ENCODE results near the gene MAST4.

Gene MAST4

GRCh38 chr5:66884564-66885243 lies 288.5 kb downstream of the MAST4 start:
- H3K4me3 ChIP-seq (ENCODE audit: low read length in 2 of 2): no peak overlapping the region

GRCh38 chr5:66886941-66887340 lies 290.7 kb downstream of the MAST4 start:
- Histone ChIP-seq H3K27me3 (ENCODE audit: control insufficient read depth in 1 of 2, insufficient read depth in 2 of 2, low read length in 2 of 2) (no peaks in the 10 kb centered on the region), H3K4me1 (ENCODE audit: control insufficient read depth, insufficient read depth, low read length) (no peaks in the 10 kb centered on the region), H3K36me3 (ENCODE audit: control insufficient read depth in 2 of 2, insufficient read depth in 2 of 2, low read length in 2 of 2) (no peaks in the 10 kb centered on the region), H3K4me3 (ENCODE audit: low read length in 2 of 2) (no peak overlapping the region), H3K9ac (ENCODE audit: low read length in 2 of 2) (no peak overlapping the region), H3K27ac (ENCODE audit: low read length) (no peak overlapping the region), H3K9me3 (ENCODE audit: control insufficient read depth in 2 of 2, low read length in 2 of 2) (no peaks in the 10 kb centered on the region)

More at GRCh38 chr5:66884564-66885243, 288.5 kb downstream of the MAST4 start:
- no peaks in the 10 kb centered on the region for H3K36me3 ChIP-seq (ENCODE audit: control insufficient read depth in 2 of 2, insufficient read depth in 2 of 2, low read length in 2 of 2)
- no peaks in the 10 kb centered on the region for H3K4me1 ChIP-seq (ENCODE audit: control insufficient read depth, insufficient read depth, low read length)
- no peaks in the 10 kb centered on the region for H3K9me3 ChIP-seq (ENCODE audit: control insufficient read depth in 2 of 2, low read length in 2 of 2)
- H3K27ac ChIP-seq (ENCODE audit: low read length): no peak overlapping the region
- no peaks in the 10 kb centered on the region for H3K27me3 ChIP-seq (ENCODE audit: control insufficient read depth in 1 of 2, insufficient read depth in 2 of 2, low read length in 2 of 2)
- H3K9ac ChIP-seq (ENCODE audit: low read length in 2 of 2): no peak overlapping the region

- H3K36me3 ChIP-seq (ENCODE audit: control insufficient read depth in 2 of 2, insufficient read depth in 2 of 2, low read length in 2 of 2): no peaks in the 10 kb centered on the region
- H3K9me3 ChIP-seq (ENCODE audit: control insufficient read depth in 2 of 2, low read length in 2 of 2): no peaks in the 10 kb centered on the region
- H3K27me3 ChIP-seq (ENCODE audit: control insufficient read depth in 1 of 2, insufficient read depth in 2 of 2, low read length in 2 of 2): no peaks in the 10 kb centered on the region
- no peak overlapping the region for H3K4me3 ChIP-seq (ENCODE audit: low read length in 2 of 2)
- no peaks in the 10 kb centered on the region for H3K4me1 ChIP-seq (ENCODE audit: control insufficient read depth, insufficient read depth, low read length)
- H3K9ac ChIP-seq (ENCODE audit: low read length in 2 of 2): no peak overlapping the region
- no peak overlapping the region for H3K27ac ChIP-seq (ENCODE audit: low read length)
These were observed 292.4 kb downstream of the MAST4 start for GRCh38 chr5:66888613-66889012.

- H3K27ac ChIP-seq (ENCODE audit: low read length): no peak overlapping the region
- H3K4me1 ChIP-seq (ENCODE audit: control insufficient read depth, insufficient read depth, low read length): no peaks in the 10 kb centered on the region
- H3K4me3 ChIP-seq (ENCODE audit: low read length in 2 of 2): no peak overlapping the region
- no peaks in the 10 kb centered on the region for H3K9me3 ChIP-seq (ENCODE audit: control insufficient read depth in 2 of 2, low read length in 2 of 2)
- no peak overlapping the region for H3K9ac ChIP-seq (ENCODE audit: low read length in 2 of 2)
- no peaks in the 10 kb centered on the region for H3K36me3 ChIP-seq (ENCODE audit: control insufficient read depth in 2 of 2, insufficient read depth in 2 of 2, low read length in 2 of 2)
- no peaks in the 10 kb centered on the region for H3K27me3 ChIP-seq (ENCODE audit: control insufficient read depth in 1 of 2, insufficient read depth in 2 of 2, low read length in 2 of 2)
These were observed 292.9 kb downstream of the MAST4 start for GRCh38 chr5:66889056-66889455.

- no peak overlapping the region for H3K9ac ChIP-seq (ENCODE audit: low read length in 2 of 2)
- no peaks in the 10 kb centered on the region for H3K27me3 ChIP-seq (ENCODE audit: control insufficient read depth in 1 of 2, insufficient read depth in 2 of 2, low read length in 2 of 2)
- no peak overlapping the region for H3K4me3 ChIP-seq (ENCODE audit: low read length in 2 of 2)
- H3K9me3 ChIP-seq (ENCODE audit: control insufficient read depth in 2 of 2, low read length in 2 of 2): no peaks in the 10 kb centered on the region
- H3K36me3 ChIP-seq (ENCODE audit: control insufficient read depth in 2 of 2, insufficient read depth in 2 of 2, low read length in 2 of 2): no peaks in the 10 kb centered on the region
- no peak overlapping the region for H3K27ac ChIP-seq (ENCODE audit: low read length)
- no peaks in the 10 kb centered on the region for H3K4me1 ChIP-seq (ENCODE audit: control insufficient read depth, insufficient read depth, low read length)
These were observed 293.3 kb downstream of the MAST4 start for GRCh38 chr5:66889524-66889923.

- no peaks in the 10 kb centered on the region for H3K4me1 ChIP-seq (ENCODE audit: control insufficient read depth, insufficient read depth, low read length)
- no peak overlapping the region for H3K9ac ChIP-seq (ENCODE audit: low read length in 2 of 2)
- no peaks in the 10 kb centered on the region for H3K36me3 ChIP-seq (ENCODE audit: control insufficient read depth in 2 of 2, insufficient read depth in 2 of 2, low read length in 2 of 2)
- no peaks in the 10 kb centered on the region for H3K27me3 ChIP-seq (ENCODE audit: control insufficient read depth in 1 of 2, insufficient read depth in 2 of 2, low read length in 2 of 2)
- no peaks in the 10 kb centered on the region for H3K9me3 ChIP-seq (ENCODE audit: control insufficient read depth in 2 of 2, low read length in 2 of 2)
- no peak overlapping the region for H3K4me3 ChIP-seq (ENCODE audit: low read length in 2 of 2)
- H3K27ac ChIP-seq (ENCODE audit: low read length): no peak overlapping the region
These were observed 295.2 kb downstream of the MAST4 start for GRCh38 chr5:66891184-66891925.

GRCh38 chr5:66892716-66893115 lies 296.5 kb downstream of the MAST4 start:
- H3K9ac ChIP-seq (ENCODE audit: low read length in 2 of 2): no peak overlapping the region
- H3K36me3 ChIP-seq (ENCODE audit: control insufficient read depth in 2 of 2, insufficient read depth in 2 of 2, low read length in 2 of 2): no peaks in the 10 kb centered on the region
- H3K4me1 ChIP-seq (ENCODE audit: control insufficient read depth, insufficient read depth, low read length): no peaks in the 10 kb centered on the region
- no peaks in the 10 kb centered on the region for H3K9me3 ChIP-seq (ENCODE audit: control insufficient read depth in 2 of 2, low read length in 2 of 2)
- no peak overlapping the region for H3K27ac ChIP-seq (ENCODE audit: low read length)
- no peak overlapping the region for H3K4me3 ChIP-seq (ENCODE audit: low read length in 2 of 2)
- no peaks in the 10 kb centered on the region for H3K27me3 ChIP-seq (ENCODE audit: control insufficient read depth in 1 of 2, insufficient read depth in 2 of 2, low read length in 2 of 2)

GRCh38 chr5:66894480-66895240 lies 298.5 kb downstream of the MAST4 start:
- Histone ChIP-seq H3K27ac (ENCODE audit: low read length) (no peak overlapping the region), H3K9me3 (ENCODE audit: control insufficient read depth in 2 of 2, low read length in 2 of 2) (no peaks in the 10 kb centered on the region), H3K9ac (ENCODE audit: low read length in 2 of 2) (no peak overlapping the region), H3K4me3 (ENCODE audit: low read length in 2 of 2) (no peak overlapping the region), H3K36me3 (ENCODE audit: control insufficient read depth in 2 of 2, insufficient read depth in 2 of 2, low read length in 2 of 2) (no peaks in the 10 kb centered on the region), H3K4me1 (ENCODE audit: control insufficient read depth, insufficient read depth, low read length) (no peaks in the 10 kb centered on the region), H3K27me3 (ENCODE audit: control insufficient read depth in 1 of 2, insufficient read depth in 2 of 2, low read length in 2 of 2) (no peaks in the 10 kb centered on the region)

- no peaks in the 10 kb centered on the region for H3K27me3 ChIP-seq (ENCODE audit: control insufficient read depth in 1 of 2, insufficient read depth in 2 of 2, low read length in 2 of 2)
- H3K36me3 ChIP-seq (ENCODE audit: control insufficient read depth in 2 of 2, insufficient read depth in 2 of 2, low read length in 2 of 2): no peaks in the 10 kb centered on the region
- no peaks in the 10 kb centered on the region for H3K4me1 ChIP-seq (ENCODE audit: control insufficient read depth, insufficient read depth, low read length)
- no peak overlapping the region for H3K4me3 ChIP-seq (ENCODE audit: low read length in 2 of 2)
- H3K9me3 ChIP-seq (ENCODE audit: control insufficient read depth in 2 of 2, low read length in 2 of 2): no peaks in the 10 kb centered on the region
- H3K9ac ChIP-seq (ENCODE audit: low read length in 2 of 2): no peak overlapping the region
- no peak overlapping the region for H3K27ac ChIP-seq (ENCODE audit: low read length)
These were observed 300.0 kb downstream of the MAST4 start for GRCh38 chr5:66896171-66896570.

- no peaks in the 10 kb centered on the region for H3K36me3 ChIP-seq (ENCODE audit: control insufficient read depth in 2 of 2, insufficient read depth in 2 of 2, low read length in 2 of 2)
- no peaks in the 10 kb centered on the region for H3K27me3 ChIP-seq (ENCODE audit: control insufficient read depth in 1 of 2, insufficient read depth in 2 of 2, low read length in 2 of 2)
- no peak overlapping the region for H3K27ac ChIP-seq (ENCODE audit: low read length)
- H3K4me1 ChIP-seq (ENCODE audit: control insufficient read depth, insufficient read depth, low read length): no peaks in the 10 kb centered on the region
- no peak overlapping the region for H3K4me3 ChIP-seq (ENCODE audit: low read length in 2 of 2)
- H3K9me3 ChIP-seq (ENCODE audit: control insufficient read depth in 2 of 2, low read length in 2 of 2): no peaks in the 10 kb centered on the region
- H3K9ac ChIP-seq (ENCODE audit: low read length in 2 of 2): no peak overlapping the region
These were observed 301.2 kb downstream of the MAST4 start for GRCh38 chr5:66897356-66897755.

All from stomach smooth muscle (tissue), 2 donors.